Skeletal muscle tissue (tissue), 5 donors: ENCODE measurements around the gene PLEKHB2. TPM values are rescaled to one million over a fixed set of nuclear protein-coding genes. Genes with fewer than 3 reads are reported as not detected.
"Not testable (repeated sequence)": the region's sequence is repeated elsewhere in the genome, so short reads cannot be mapped to it uniquely, and the experiment has no call there.

ENCODE experiments used
- H3K27ac ChIP-seq: one replicate; pipeline ENCODE4 v1.7.0; 2013; ENCODE audit warnings: mild to moderate bottlenecking, low read depth, low read length, inconsistent platforms
- H3K27me3 ChIP-seq, 3 donors: one replicate each; pipeline ENCODE4 v1.7.0; 2013; ENCODE audit warnings: low read length in 3 of 3; ENCODE audit not compliant: control insufficient read depth in 3 of 3, insufficient read depth in 3 of 3
- H3K36me3 ChIP-seq, 3 donors: one replicate each; pipeline ENCODE4 v1.7.0; 2013; ENCODE audit warnings: low read length in 3 of 3; ENCODE audit not compliant: control insufficient read depth in 3 of 3, insufficient read depth in 3 of 3
- H3K4me1 ChIP-seq, 3 donors: one replicate each; pipeline ENCODE4 v1.7.0; 2013; ENCODE audit warnings: low read length in 3 of 3, mild to moderate bottlenecking in 3 of 3; ENCODE audit not compliant: control insufficient read depth in 3 of 3, insufficient read depth in 3 of 3
- H3K4me3 ChIP-seq, 3 donors: one replicate each; pipeline ENCODE4 v1.7.0; 2013; ENCODE audit warnings: low read length in 3 of 3
- H3K9ac ChIP-seq, 3 donors: one replicate each; pipeline ENCODE4 v1.7.0; 2013; ENCODE audit warnings: low read length in 3 of 3, mild to moderate bottlenecking in 3 of 3, moderate library complexity in 2 of 3, low read depth in 1 of 3
- H3K9me3 ChIP-seq, 3 donors: one replicate each; pipeline ENCODE4 v1.7.0; 2013; ENCODE audit warnings: low read length in 3 of 3; ENCODE audit not compliant: control insufficient read depth in 3 of 3
- small RNA-seq: library from RNA; depleted of rRNA; stranded (forward); fragments of <200 nt; gene quantifications from one replicate; pipeline ENCODE3, GENCODE V24; 2014
- total RNA-seq: library from RNA; depleted of rRNA; stranded (reverse); fragments of >200 nt; gene quantifications from one replicate; pipeline ENCODE4 v1.2.3, GENCODE V29; 2014
- donor health status: Osteomylitis.

PLEKHB2 gene
- total RNA-seq, 1 donor from 2014 or later: 46.4 TPM

DNA sequence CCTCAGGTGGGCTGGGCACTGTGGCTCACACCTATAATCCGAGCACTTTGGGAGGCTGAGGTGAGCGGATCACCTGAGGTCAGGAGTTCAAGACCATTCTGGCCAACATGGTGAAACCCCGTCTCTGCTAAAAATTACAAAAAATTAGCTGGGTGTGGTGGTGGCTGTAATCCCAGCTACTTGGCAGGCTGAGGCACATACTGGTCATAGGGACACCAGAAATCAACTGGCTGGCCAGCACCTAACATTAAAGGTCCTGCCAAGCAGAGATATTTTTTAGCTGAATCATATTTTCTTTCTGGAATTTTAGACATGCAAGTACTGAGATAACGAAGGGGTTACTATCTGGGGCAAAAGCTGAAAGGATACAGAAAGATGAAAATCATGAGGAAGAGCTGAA is 76.3 kb downstream of the PLEKHB2 start:
- H3K36me3 ChIP-seq, H3K9ac ChIP-seq, H3K27ac ChIP-seq, H3K4me1 ChIP-seq, H3K27me3 ChIP-seq, H3K9me3 ChIP-seq, H3K4me3 ChIP-seq: not testable (repeated sequence)

DNA sequence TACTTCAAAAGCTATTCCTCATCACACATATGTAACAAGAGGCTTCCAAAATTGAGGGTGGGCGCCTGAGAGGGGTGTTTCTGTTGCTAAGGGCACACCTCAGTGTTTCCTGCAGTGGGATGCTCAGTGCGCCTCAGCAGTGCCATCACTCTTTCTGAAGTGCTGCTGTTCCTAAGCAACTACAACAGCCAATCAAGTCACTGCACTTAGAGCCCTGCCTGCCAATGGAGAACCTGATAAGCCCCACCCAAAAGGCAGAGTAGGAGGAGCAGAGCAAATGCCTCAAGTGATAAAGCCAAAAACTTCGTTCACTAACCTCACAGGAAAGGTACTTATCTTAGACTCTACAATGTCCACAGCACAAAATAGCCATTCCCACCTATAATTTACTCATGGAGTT is 88.3 kb downstream of the PLEKHB2 start:
- not testable (repeated sequence) for H3K36me3 ChIP-seq, H3K4me3 ChIP-seq, H3K9ac ChIP-seq, H3K27me3 ChIP-seq, H3K9me3 ChIP-seq, H3K27ac ChIP-seq, H3K4me1 ChIP-seq

DNA sequence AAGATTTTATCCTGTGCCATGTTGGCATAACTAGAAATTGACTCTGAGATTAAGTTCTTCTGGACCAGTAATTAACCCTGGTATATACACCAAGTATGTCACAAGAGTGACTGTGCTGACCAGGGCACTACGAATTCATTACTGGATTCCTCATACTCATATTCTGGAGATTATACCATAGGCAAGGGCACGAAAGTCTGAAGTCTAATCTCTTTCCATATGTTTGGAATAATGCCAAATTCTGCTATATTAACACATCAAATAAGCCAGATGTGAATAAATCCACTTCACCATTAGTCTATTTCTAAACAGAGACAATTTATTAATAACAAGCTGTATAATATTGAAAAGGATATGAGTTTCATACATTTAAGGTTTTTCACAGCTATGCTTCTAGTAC is 91.0 kb downstream of the PLEKHB2 start:
- H3K4me1 ChIP-seq: not testable (repeated sequence)

More for the DNA sequence above, 91.0 kb downstream of the PLEKHB2 start:
- not testable (repeated sequence) for H3K9me3 ChIP-seq, H3K9ac ChIP-seq, H3K4me3 ChIP-seq, H3K36me3 ChIP-seq, H3K27ac ChIP-seq, H3K27me3 ChIP-seq

Small RNA genes lying within 50 kb of the gene (small RNA-seq; reads per million reads assigned to genes)
- not detected for gene AC009477.1

Other genes starting within 250 kb of the PLEKHB2 start
- 57.4 TPM for gene FAM168B, start 11.9 kb upstream of the PLEKHB2 start, total RNA-seq
- not detected for gene POTEE, start 104.2 kb downstream of the PLEKHB2 start, total RNA-seq